ENCODE data around the gene RARA. TPM values are rescaled to one million over a fixed set of nuclear protein-coding genes. Genes with fewer than 3 reads are reported as not detected.
A peak's percentile ranks its signal among the peaks of the same experiment; 100 is the strongest.

The RARA gene
- total and polyA plus RNA-seq, 2 of the 4 experiments (the other 2 are of a cell fraction) = 9.0 to 12.7 TPM

GRCh38 chr17:40315678-40316570, 6.9 kb downstream of the RARA start:
- Histone ChIP-seq H2BK20ac (ENCODE audit: low read depth, low read length) (peak overlapping the region; percentile 81), H3K9me3 (ENCODE audit: control insufficient read depth, insufficient read depth, low read length) (no peaks in the 10 kb centered on the region), H2AK9ac (replicated peaks; ENCODE audit: low read depth, low read length, poor library complexity) (peak overlapping the region; percentile 72), H2AK5ac (ENCODE audit: low read depth, low read length) (peak overlapping the region; percentile 99), H3K79me1 (ENCODE audit: low read depth in 1 of 2, low read length in 2 of 2) (peaks cover 7 to 65% of the 10 kb centered on the region in 2 experiments; a peak in 3 of 4 replicates), H3K4me1 (ENCODE audit: control insufficient read depth, insufficient read depth, low read length) (peaks cover 69% of the 10 kb centered on the region), H3K56ac (ENCODE audit: extremely low read depth, insufficient read depth, low read length) (peak overlapping the region; percentile 3; the same call in 1 of the 2 replicates), H2AFZ (replicated peaks; ENCODE audit: low read length, poor library complexity) (peak overlapping the region; percentile 71), H3K36me3 (ENCODE audit: control insufficient read depth, insufficient read depth, low read length) (no peaks in the 10 kb centered on the region), H3K27me3 (ENCODE audit: control insufficient read depth, insufficient read depth, low read length) (no peaks in the 10 kb centered on the region), H3K9ac (ENCODE audit: low read depth, low read length) (peak overlapping the region; percentile 15; the same call in 1 of the 2 replicates), H2BK5ac (ENCODE audit: low read depth, low read length, poor library complexity, severe bottlenecking) (peak overlapping the region; percentile 68), H4K91ac (ENCODE audit: insufficient read depth, low read depth, low read length) (peak overlapping the region; percentile 57), H3K27ac (ENCODE audit: insufficient read depth, low read length) (peak overlapping the region; percentile 43), H3K14ac (replicated peaks; ENCODE audit: low read depth, low read length) (peak overlapping the region; percentile 61), H2BK15ac (ENCODE audit: low read depth, low read length) (peak overlapping the region; percentile 63; the same call in 2 of the 3 replicates), H2BK120ac (ENCODE audit: low read depth, low read length) (peak overlapping the region; percentile 92), H3K18ac (ENCODE audit: low read depth, low read length) (peak overlapping the region; percentile 77), H3K4ac (ENCODE audit: low read depth, low read length) (peak overlapping the region; percentile 91), H4K8ac (ENCODE audit: low read depth in 2 of 2, low read length in 2 of 2) (peak overlapping the region; percentile 69 to 74; a peak in 3 of 4 replicates), H3K4me2 (ENCODE audit: low read depth, low read length) (peak overlapping the region; percentile 40; the same call in 1 of the 2 replicates), H4K20me1 (ENCODE audit: insufficient read depth, low read length) (peaks cover 22% of the 10 kb centered on the region; the same call in 1 of the 2 replicates), H4K5ac (ENCODE audit: low read depth, low read length) (peak overlapping the region; percentile 72; the same call in 1 of the 2 replicates), H3K4me3 (ENCODE audit: insufficient read depth, low read depth, low read length) (no peak overlapping the region), H3K23ac (ENCODE audit: low read depth, low read length) (peak overlapping the region; percentile 81), H3K9me1 (ENCODE audit: insufficient read depth, low read length) (peaks cover 52% of the 10 kb centered on the region)
- ATAC-seq (ENCODE audit: low read depth) = no peak
- BruUV-seq (replicated peaks) = no TSS peak
- ChIA-PET CTCF (interaction anchor here (1.6 to 1.9 kb wide), 3 partner anchors 8 to 99 kb away, joined by 3 to 9 read pairs (median 6); no protein-coding TSS in a partner anchor), POLR2A (ENCODE audit: unreplicated experiment) (no interaction called here)
- intact Hi-C loops (cut with micrococcal nuclease) = no loop called here
- no peak for DNase-seq
- dilution Hi-C loops (cut with HindIII; ENCODE audit: low sequenced_read_pairs, unreplicated experiment) = no loop called here
- WGBS, 2 experiments (ENCODE audit: extremely low coverage in 2 of 2, insufficient read length in 1 of 2) = 50% methylated on average over 4 of the region's 9 CpGs; no CpG with 5 or more reads in 1 of the 2 experiments
- in situ Hi-C loops (cut with MboI; ENCODE audit: low sequenced_read_pairs) = no loop called here
- TF ChIP-seq FOS (IDR thresholded peaks at IDR 0.05; ENCODE audit: low read depth, low read length) (no peak), POLR2A (IDR thresholded peaks at IDR 0.05; ENCODE audit: low read depth, low read length) (no peak), RCOR1 (IDR thresholded peaks at IDR 0.05; ENCODE audit: insufficient replicate concordance, low read length) (no peak), CTCF (conservative IDR thresholded peaks at IDR 0.05; ENCODE audit: low read depth, low read length) (no peak), BHLHE40 (IDR thresholded peaks at IDR 0.05; ENCODE audit: low read depth, low read length) (no peak), RAD21 (IDR thresholded peaks at IDR 0.05; ENCODE audit: low read length) (no peak), ELK1 (IDR thresholded peaks at IDR 0.05; ENCODE audit: borderline replicate concordance, low read depth, low read length) (no peak), MAFK (IDR thresholded peaks at IDR 0.05; ENCODE audit: low read depth, low read length) (no peak), USF2 (IDR thresholded peaks at IDR 0.05; ENCODE audit: low read depth, low read length) (no peak), SMC3 (IDR thresholded peaks at IDR 0.05; ENCODE audit: low read depth, low read length) (no peak), CEBPB (IDR thresholded peaks at IDR 0.05; ENCODE audit: low read depth, low read length) (no peak), MAZ (IDR thresholded peaks at IDR 0.05; ENCODE audit: borderline replicate concordance, low read depth, low read length) (no peak), RFX5 (IDR thresholded peaks at IDR 0.05; ENCODE audit: low read depth, low read length) (no peak)

All from IMR-90 (cell line).